ENCODE data around the gene DNAJB2.

Gene DNAJB2

GRCh38 chr2:219334076-219334475, 54.9 kb downstream of the DNAJB2 start:
- H3K27ac ChIP-seq (ENCODE audit: low read depth, low read length) = no peak overlapping the region
- no peak overlapping the region for H3K4me3 ChIP-seq (ENCODE audit: low read depth in 1 of 2, low read length in 2 of 2)
- peaks cover 9 to 23% of the 10 kb centered on the region in 2 donors for H3K27me3 ChIP-seq (ENCODE audit: control insufficient read depth in 1 of 2, insufficient read depth in 2 of 2, low read length in 2 of 2)

GRCh38 chr2:219335373-219335786, 56.2 kb downstream of the DNAJB2 start:
- Histone ChIP-seq H3K36me3 (ENCODE audit: insufficient read depth, low read length) (no peaks in the 10 kb centered on the region), H3K27me3 (ENCODE audit: control insufficient read depth in 1 of 2, insufficient read depth in 2 of 2, low read length in 2 of 2) (peaks cover 9 to 23% of the 10 kb centered on the region in 2 donors), H3K4me3 (ENCODE audit: low read depth in 1 of 2, low read length in 2 of 2) (no peak overlapping the region), H3K9ac (ENCODE audit: low read length) (no peak overlapping the region), H3K4me1 (ENCODE audit: insufficient read depth, low read length) (no peaks in the 10 kb centered on the region), H3K9me3 (ENCODE audit: low read length) (no peaks in the 10 kb centered on the region), H3K27ac (ENCODE audit: low read depth, low read length) (no peak overlapping the region)

More at GRCh38 chr2:219334076-219334475, 54.9 kb downstream of the DNAJB2 start:
- no peaks in the 10 kb centered on the region for H3K9me3 ChIP-seq (ENCODE audit: low read length)
- no peaks in the 10 kb centered on the region for H3K36me3 ChIP-seq (ENCODE audit: insufficient read depth, low read length)
- H3K4me1 ChIP-seq (ENCODE audit: insufficient read depth, low read length) = no peaks in the 10 kb centered on the region
- H3K9ac ChIP-seq (ENCODE audit: low read length) = no peak overlapping the region
